ENCODE results near the gene NLRP6.
"Not testable (repeated sequence)": the region's sequence is repeated elsewhere in the genome, so short reads cannot be mapped to it uniquely, and the experiment has no call there.

Gene NLRP6

GRCh38 chr11:309979-310572 lies 31.9 kb downstream of the NLRP6 start:
- not testable (repeated sequence) for DNase-seq

- DNase-seq: not testable (repeated sequence)
Observed at GRCh38 chr11:311013-311748, 33.0 kb downstream of the NLRP6 start.

GRCh38 chr11:312092-312816 lies 34.0 kb downstream of the NLRP6 start:
- no peak for DNase-seq

GRCh38 chr11:313304-313786 lies 35.1 kb downstream of the NLRP6 start:
- DNase-seq: no peak

- no peak for DNase-seq
Observed at GRCh38 chr11:313787-314553, 35.8 kb downstream of the NLRP6 start, which contains the start of gene IFITM1. TSS of gene IFITM1 (plus strand) at chr11:314040. CDS start at chr11:314171, 131 bp downstream.

GRCh38 chr11:314554-314875 lies 36.3 kb downstream of the NLRP6 start:
- DNase-seq: not testable (repeated sequence)

GRCh38 chr11:315051-315481 lies 36.9 kb downstream of the NLRP6 start:
- no peak for DNase-seq

GRCh38 chr11:315516-315994 lies 37.3 kb downstream of the NLRP6 start:
- no peak for DNase-seq

- no peak for DNase-seq
Observed at GRCh38 chr11:316031-316701, 38.0 kb downstream of the NLRP6 start.

GRCh38 chr11:316891-317301 lies 38.7 kb downstream of the NLRP6 start:
- no peak for DNase-seq

GRCh38 chr11:317668-318404 lies 39.6 kb downstream of the NLRP6 start:
- not testable (repeated sequence) for DNase-seq

- not testable (repeated sequence) for DNase-seq
Observed at GRCh38 chr11:318405-319120, 40.4 kb downstream of the NLRP6 start.

- not testable (repeated sequence) for DNase-seq
Observed at GRCh38 chr11:319121-319887, 41.1 kb downstream of the NLRP6 start.

GRCh38 chr11:319888-320273 lies 41.7 kb downstream of the NLRP6 start:
- not testable (repeated sequence) for DNase-seq

GRCh38 chr11:324156-324555 lies 45.9 kb downstream of the NLRP6 start:
- no peak for DNase-seq

GRCh38 chr11:324593-325517 lies 46.6 kb downstream of the NLRP6 start:
- not testable (repeated sequence) for DNase-seq

GRCh38 chr11:325796-326591 lies 47.8 kb downstream of the NLRP6 start:
- no peak for DNase-seq

GRCh38 chr11:326592-326841 lies 48.3 kb downstream of the NLRP6 start:
- DNase-seq: no peak

Measured in NCI-H1930 (cell line).